Pancreas (tissue), 10 donors: ENCODE measurements around the gene MPRIP. TPM values are rescaled to one million over a fixed set of nuclear protein-coding genes. Genes with fewer than 3 reads are reported as not detected.
A peak's percentile ranks its signal among the peaks of the same experiment; 100 is the strongest.

Source experiments
- ATAC-seq, 4 donors: fragments of 200-7000 bp; cut with Tn5 transposase; one replicate each; pipeline versions ENCODE4 v1.8.0 to v1.9.1; 2020; ENCODE audit warnings: mild to moderate bottlenecking in 4 of 4, moderate library complexity in 4 of 4
- DNase-seq, 6 donors: peaks; one replicate each; pipeline ENCODE4 v3.0.0-alpha.2; 2020
- FAIRE-seq: peaks from 2 replicates; lab custom pipeline; 2012; peaks lifted over from hg19 to GRCh38; lab: Jason Lieb, UNC
- H3K27ac ChIP-seq, 4 donors: fragments of 200-600 bp; sonication (generic); 1 replicate in 3 of 4; 2 replicates in 1 of 4; pipeline versions ENCODE4 v1.5.0 to v1.8.0; 2020
- H3K27me3 ChIP-seq, 4 donors: fragments of 200-600 bp; one replicate each; pipeline ENCODE4 v1.8.0; 2021
- H3K36me3 ChIP-seq, 3 donors: fragments of 200-600 bp; sonication (generic) in 1 of 3; one replicate each; pipeline versions ENCODE4 v1.5.0 to v1.8.0; 2020 to 2021
- H3K4me1 ChIP-seq, 3 donors: fragments of 200-600 bp; one replicate each; pipeline ENCODE4 v1.8.0; 2021
- H3K4me3 ChIP-seq, 4 donors: fragments of 200-600 bp; sonication (generic) in 2 of 4; one replicate each; pipeline versions ENCODE4 v1.5.0 to v1.8.0; 2020 to 2021
- H3K9me3 ChIP-seq, 4 donors: fragments of 200-600 bp; one replicate each; pipeline ENCODE4 v1.8.0; 2021
- CTCF ChIP-seq, 4 donors: fragments of 200-600 bp; sonication (generic) in 3 of 4; IDR thresholded peaks; one replicate each; pipeline versions ENCODE4 v1.5.0 to v1.8.0; 2021; ENCODE audit warnings: antibody characterized with exemption in 4 of 4
- WGBS, 2 donors: extraction: QIAGEN DNeasy Blood & Tissue Kit; methylation state at CpG; one replicate each; pipeline ENCODE4 v1.1.7; 2013; 5-methylcytosine and 5-hydroxymethylcytosine counted together
- intact Hi-C, 3 donors: fragments of 100-400 bp; cut with DNase I; formaldehyde crosslinking; loops; one replicate each; pipeline versions ENCODE4 v1.11.1 to v1.14.2; 2022
- polyA plus RNA-seq, 2 donors: library from polyadenylated mRNA; stranded (reverse); fragments of 200-250 nt; gene quantifications; one replicate each; pipeline ENCODE4 v1.2.3, GENCODE V29; 2013
- total RNA-seq, 6 donors: library from RNA; stranded (reverse); fragmentation: NEBNext Ultra II Directional in 4 of 6; extraction: Animal tissue kit (Norgen Biotek cat#: 25700) in 4 of 6; gene quantifications; one replicate each; pipeline versions ENCODE4 v1.2.1 to v1.2.4, GENCODE V29; 2021 to 2023
- donor health status: healthy with polysubstance abuse.
- donor health status: DM: no; HTN: no; CAD: no; lungs with moderate emphysema.
- donor health status: DM: no; HTN: no; CAD: no.
- donor health status: control.
- donor health status: control.
- donor health status: Bipolar disorder and iron deficiency.
- donor health status: DM: yes; HTN: yes; CAD: no.
- donor health status: DM: no; HTN: no; CAD: no.
- donor health status: DM: no; HTN: no; CAD: no.
- donor health status: DM: yes; HTN: yes; CAD: no.

The MPRIP gene
- total and polyA plus RNA-seq, 8 donors: 91.8 to 242 (median 107) TPM

- Histone ChIP-seq H3K9me3 (no peaks in the 10 kb centered on the region), H3K4me1 (peaks cover 14 to 27% (median 15%) of the 10 kb centered on the region in 3 donors), H3K27me3 (no peaks in the 10 kb centered on the region), H3K4me3 (no peak overlapping the region), H3K36me3 (no peaks in the 10 kb centered on the region), H3K27ac (no peak overlapping the region)
- DNase-seq (peak in 1 of 6 donors; percentile 30), FAIRE-seq (no peak), ATAC-seq (no peak)
- no peak for TF ChIP-seq CTCF (IDR thresholded peaks at IDR 0.05)
- intact Hi-C loops: no loop called here
- 83 to 90% methylated on average over 10 of the region's 10 CpGs for WGBS, 2 donors
Observed at GRCh38 chr17:17059301-17059890, 17.1 kb downstream of the MPRIP start.

GRCh38 chr17:17060001-17060922 is 18.0 kb downstream of the MPRIP start:
- WGBS, 2 donors: 70 to 74% methylated on average over 10 of the region's 10 CpGs
- no peak for FAIRE-seq
- Histone ChIP-seq H3K27me3 (no peaks in the 10 kb centered on the region), H3K4me1 (peaks cover 13 to 30% (median 14%) of the 10 kb centered on the region in 3 donors), H3K27ac (no peak overlapping the region), H3K9me3 (no peaks in the 10 kb centered on the region), H3K36me3 (no peaks in the 10 kb centered on the region), H3K4me3 (no peak overlapping the region)
- peak in 2 of 6 donors; percentile 29 to 46 for DNase-seq
- ATAC-seq: no peak
- intact Hi-C loops: no loop called here
- TF ChIP-seq CTCF (IDR thresholded peaks at IDR 0.05): no peak

GRCh38 chr17:17060930-17061329 is 18.7 kb downstream of the MPRIP start:
- no peak for ATAC-seq
- FAIRE-seq: no peak

GRCh38 chr17:17061516-17061915 is 19.3 kb downstream of the MPRIP start:
- Histone ChIP-seq H3K4me1 (peaks cover 6 to 21% (median 11%) of the 10 kb centered on the region in 3 donors), H3K36me3 (no peaks in the 10 kb centered on the region), H3K27me3 (no peaks in the 10 kb centered on the region), H3K4me3 (no peak overlapping the region), H3K27ac (no peak overlapping the region), H3K9me3 (no peaks in the 10 kb centered on the region)
- no peak for FAIRE-seq
- peak in 2 of 4 donors; percentile 21 to 24 for ATAC-seq
- 64 to 72% methylated on average over 3 of the region's 3 CpGs for WGBS, 2 donors
- DNase-seq: peak in 1 of 6 donors; percentile 26
- intact Hi-C loops: no loop called here
- TF ChIP-seq CTCF (IDR thresholded peaks at IDR 0.05): no peak

More at GRCh38 chr17:17060930-17061329, 18.7 kb downstream of the MPRIP start:
- Histone ChIP-seq H3K27ac (no peak overlapping the region), H3K36me3 (no peaks in the 10 kb centered on the region), H3K9me3 (no peaks in the 10 kb centered on the region), H3K27me3 (no peaks in the 10 kb centered on the region), H3K4me3 (no peak overlapping the region), H3K4me1 (peaks cover 11 to 25% (median 12%) of the 10 kb centered on the region in 3 donors)
- intact Hi-C loops: no loop called here
- 68% methylated on average over 5 of the region's 5 CpGs for WGBS, 2 donors
- peak in 1 of 6 donors; percentile 36 for DNase-seq
- TF ChIP-seq CTCF (IDR thresholded peaks at IDR 0.05): no peak
